Upper lobe of left lung (tissue), 6 donors: ENCODE measurements around the gene HNRNPAB. TPM values are rescaled to one million over a fixed set of nuclear protein-coding genes. Genes with fewer than 3 reads are reported as not detected.

Experiments
- ATAC-seq, 2 donors: fragments of 200-7000 bp; cut with Tn5 transposase; one replicate each; pipeline ENCODE4 v1.9.1; 2022; ENCODE audit warnings: mild to moderate bottlenecking in 2 of 2, moderate library complexity in 2 of 2; ENCODE audit not compliant: low FRiP score in 2 of 2
- DNase-seq, 2 donors: peaks; one replicate each; pipeline ENCODE4 v3.0.0-alpha.2; 2019 to 2020
- H3K27ac ChIP-seq, 4 donors: fragments of 200-600 bp; sonication (generic); one replicate each; pipeline ENCODE4 v1.5.1; 2016 to 2019
- H3K27me3 ChIP-seq, 4 donors: fragments of 200-600 bp; sonication (generic); one replicate each; pipeline ENCODE4 v1.5.1; 2017 to 2019
- H3K36me3 ChIP-seq, 4 donors: fragments of 200-600 bp; sonication (generic); one replicate each; pipeline ENCODE4 v1.5.1; 2016 to 2019
- H3K4me1 ChIP-seq, 4 donors: fragments of 200-600 bp; sonication (generic); one replicate each; pipeline ENCODE4 v1.5.1; 2018 to 2019
- H3K4me3 ChIP-seq, 4 donors: fragments of 200-600 bp; sonication (generic); one replicate each; pipeline ENCODE4 v1.5.1; 2017 to 2019; ENCODE audit warnings: mild to moderate bottlenecking in 2 of 4, moderate library complexity in 1 of 4
- H3K9me3 ChIP-seq, 4 donors: fragments of 200-600 bp; sonication (generic); one replicate each; pipeline ENCODE4 v1.5.1; 2018 to 2019
- EP300 ChIP-seq, 4 donors: sonication (generic); formaldehyde crosslinking; IDR thresholded peaks; one replicate each; pipeline ENCODE4 v1.5.1; 2017; ENCODE audit warnings: antibody characterized with exemption in 4 of 4, control low read depth in 2 of 4
- POLR2A ChIP-seq, 4 donors: fragments of 450-650 bp; IDR thresholded peaks; one replicate each; pipeline ENCODE4 v1.5.1; 2016 to 2017; ENCODE audit warnings: antibody characterized with exemption in 4 of 4, mild to moderate bottlenecking in 2 of 4
- POLR2AphosphoS5 ChIP-seq, 2 donors: sonication (generic); formaldehyde crosslinking; IDR thresholded peaks; one replicate each; pipeline ENCODE4 v1.5.1; 2017; ENCODE audit warnings: antibody characterized with exemption in 2 of 2
- WGBS, 2 donors: methylation state at CpG; one replicate each; pipeline ENCODE4 v1.1.5; 2017 to 2018; 5-methylcytosine and 5-hydroxymethylcytosine counted together
- total RNA-seq, 6 donors: library from RNA; depleted of rRNA in 4 of 6; stranded (reverse); fragments of >200 nt in 4 of 6; gene quantifications; one replicate each; pipeline versions ENCODE4 v1.1.0 to v1.2.1, GENCODE V29; 2016 to 2021
- TF ChIP-seq, protein P1 (sequence below), 6 experiments: fragments of 450-650 bp in 4 of 6; fragments of 200-600 bp in 2 of 6; sonication (generic) in 2 of 6; IDR thresholded peaks; one replicate each; pipeline ENCODE4 v1.5.1; 2016 to 2019; ENCODE audit warnings: antibody characterized with exemption in 6 of 6
- donor health status: DM: no; HTN: no; CAD: no; lungs with moderate emphysema.
- donor health status: DM: no; HTN: yes; CAD: no; lungs with severe emphysema.

The HNRNPAB gene
- total RNA-seq, 6 donors from 2014 or later: 61.8 to 133 (median 97.7) TPM

DNA sequence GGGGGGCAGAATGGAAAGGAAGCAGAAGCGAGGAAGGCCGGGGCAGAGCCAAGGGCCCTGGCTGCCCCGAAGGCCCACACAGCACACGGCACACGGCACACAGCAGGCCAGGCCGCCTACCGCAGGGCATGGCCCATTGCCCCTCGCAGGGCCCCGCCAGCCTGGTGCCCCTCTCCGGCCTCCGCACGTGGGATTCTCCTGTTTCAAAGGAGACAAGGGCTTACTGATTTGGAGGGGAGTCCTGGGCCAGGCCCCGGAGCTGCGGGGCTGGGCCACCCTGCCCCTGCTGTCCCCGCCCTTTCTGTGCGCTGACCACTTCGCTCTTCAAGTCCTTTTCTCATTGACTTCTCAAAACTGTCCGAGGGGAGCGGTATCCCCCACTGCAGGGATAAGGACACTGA lies 36.0 kb downstream of the HNRNPAB start:
- Histone ChIP-seq H3K9me3 (no peaks in the 10 kb centered on the region), H3K36me3 (no peaks in the 10 kb centered on the region), H3K4me3 (no peak overlapping the region), H3K27ac (peak overlapping the region; percentile 60 to 91 (median 76)), H3K4me1 (peaks cover 46 to 60% (median 50%) of the 10 kb centered on the region in 4 donors), H3K27me3 (no peaks in the 10 kb centered on the region)
- TF ChIP-seq EP300 (IDR thresholded peaks at IDR 0.05) (no peak), POLR2A (IDR thresholded peaks at IDR 0.05) (no peak), POLR2AphosphoS5 (IDR thresholded peaks at IDR 0.05) (no peak)
- DNase-seq (no peak), ATAC-seq (no peak)
- 78 to 100% methylated on average over 2 to 19 of the region's 19 CpGs for WGBS, 2 donors

DNA sequence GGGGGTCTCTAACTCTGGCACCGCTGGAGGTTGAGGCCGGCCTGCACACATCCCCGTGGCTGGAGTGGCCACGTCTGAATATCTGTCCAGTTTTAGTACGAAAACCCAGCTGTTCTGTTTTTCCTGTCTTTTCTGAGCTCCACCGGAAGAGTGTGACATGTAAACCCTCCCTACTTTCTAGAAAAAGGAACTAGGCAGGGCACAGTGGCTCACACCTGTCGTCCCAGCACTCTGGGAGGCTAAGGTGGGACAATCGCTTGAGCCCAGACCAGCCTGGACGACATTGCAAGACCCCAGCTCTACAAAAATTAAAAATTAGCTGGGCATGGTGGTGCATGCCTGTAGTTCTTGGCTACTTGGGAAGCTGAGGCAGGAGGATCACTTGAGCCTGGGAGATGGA lies 36.4 kb downstream of the HNRNPAB start:
- DNase-seq (no peak), ATAC-seq (no peak)
- WGBS, 2 donors: 56 to 58% methylated on average over 9 of the region's 9 CpGs
- no peak overlapping the region for H3K4me3 ChIP-seq
- H3K36me3 ChIP-seq: no peaks in the 10 kb centered on the region
- H3K27ac ChIP-seq: peak overlapping the region; percentile 60 to 91 (median 76)
- H3K27me3 ChIP-seq: no peaks in the 10 kb centered on the region
- TF ChIP-seq, protein P1, sequence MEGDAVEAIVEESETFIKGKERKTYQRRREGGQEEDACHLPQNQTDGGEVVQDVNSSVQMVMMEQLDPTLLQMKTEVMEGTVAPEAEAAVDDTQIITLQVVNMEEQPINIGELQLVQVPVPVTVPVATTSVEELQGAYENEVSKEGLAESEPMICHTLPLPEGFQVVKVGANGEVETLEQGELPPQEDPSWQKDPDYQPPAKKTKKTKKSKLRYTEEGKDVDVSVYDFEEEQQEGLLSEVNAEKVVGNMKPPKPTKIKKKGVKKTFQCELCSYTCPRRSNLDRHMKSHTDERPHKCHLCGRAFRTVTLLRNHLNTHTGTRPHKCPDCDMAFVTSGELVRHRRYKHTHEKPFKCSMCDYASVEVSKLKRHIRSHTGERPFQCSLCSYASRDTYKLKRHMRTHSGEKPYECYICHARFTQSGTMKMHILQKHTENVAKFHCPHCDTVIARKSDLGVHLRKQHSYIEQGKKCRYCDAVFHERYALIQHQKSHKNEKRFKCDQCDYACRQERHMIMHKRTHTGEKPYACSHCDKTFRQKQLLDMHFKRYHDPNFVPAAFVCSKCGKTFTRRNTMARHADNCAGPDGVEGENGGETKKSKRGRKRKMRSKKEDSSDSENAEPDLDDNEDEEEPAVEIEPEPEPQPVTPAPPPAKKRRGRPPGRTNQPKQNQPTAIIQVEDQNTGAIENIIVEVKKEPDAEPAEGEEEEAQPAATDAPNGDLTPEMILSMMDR (IDR thresholded peaks at IDR 0.05): no peak
- TF ChIP-seq POLR2AphosphoS5 (IDR thresholded peaks at IDR 0.05) (no peak), EP300 (IDR thresholded peaks at IDR 0.05) (no peak), POLR2A (IDR thresholded peaks at IDR 0.05) (no peak)
- peaks cover 41 to 57% (median 50%) of the 10 kb centered on the region in 4 donors for H3K4me1 ChIP-seq
- no peaks in the 10 kb centered on the region for H3K9me3 ChIP-seq

DNA sequence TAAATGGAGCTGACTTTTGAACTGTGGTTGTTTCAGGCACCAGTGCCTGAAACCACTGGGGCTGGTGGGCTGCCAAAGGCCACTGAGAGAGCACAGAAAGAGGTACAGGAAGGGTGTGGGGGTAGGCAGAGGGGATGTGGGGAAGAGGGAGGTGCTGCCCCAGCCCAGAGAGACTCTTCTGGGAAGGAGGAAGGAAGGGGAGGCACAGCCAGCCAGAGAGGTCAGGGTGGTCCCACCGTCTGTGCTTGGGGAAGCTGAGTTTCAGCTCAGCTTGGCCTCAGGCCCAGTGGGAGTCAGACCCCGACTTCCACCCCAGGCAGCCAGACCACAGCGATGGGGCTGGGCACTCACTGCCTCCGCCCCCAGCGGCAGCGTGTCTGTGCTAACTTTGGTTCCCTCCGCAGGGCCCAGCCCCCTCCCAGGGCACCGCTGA lies 36.9 kb downstream of the HNRNPAB start:
- ATAC-seq (peak; percentile 9 to 12), DNase-seq (no peak)
- Histone ChIP-seq H3K27ac (peak overlapping the region; percentile 37 to 91 (median 76)), H3K36me3 (no peaks in the 10 kb centered on the region), H3K9me3 (no peaks in the 10 kb centered on the region), H3K27me3 (no peaks in the 10 kb centered on the region), H3K4me1 (peaks cover 37 to 52% (median 47%) of the 10 kb centered on the region in 4 donors), H3K4me3 (no peak overlapping the region)
- TF ChIP-seq POLR2A (IDR thresholded peaks at IDR 0.05): no peak
- TF ChIP-seq, protein P1 (IDR thresholded peaks at IDR 0.05): no peak
- TF ChIP-seq POLR2AphosphoS5 (IDR thresholded peaks at IDR 0.05): no peak
- no peak for TF ChIP-seq EP300 (IDR thresholded peaks at IDR 0.05)
- 55 to 61% methylated on average over 2 to 7 of the region's 8 CpGs for WGBS, 2 donors

DNA sequence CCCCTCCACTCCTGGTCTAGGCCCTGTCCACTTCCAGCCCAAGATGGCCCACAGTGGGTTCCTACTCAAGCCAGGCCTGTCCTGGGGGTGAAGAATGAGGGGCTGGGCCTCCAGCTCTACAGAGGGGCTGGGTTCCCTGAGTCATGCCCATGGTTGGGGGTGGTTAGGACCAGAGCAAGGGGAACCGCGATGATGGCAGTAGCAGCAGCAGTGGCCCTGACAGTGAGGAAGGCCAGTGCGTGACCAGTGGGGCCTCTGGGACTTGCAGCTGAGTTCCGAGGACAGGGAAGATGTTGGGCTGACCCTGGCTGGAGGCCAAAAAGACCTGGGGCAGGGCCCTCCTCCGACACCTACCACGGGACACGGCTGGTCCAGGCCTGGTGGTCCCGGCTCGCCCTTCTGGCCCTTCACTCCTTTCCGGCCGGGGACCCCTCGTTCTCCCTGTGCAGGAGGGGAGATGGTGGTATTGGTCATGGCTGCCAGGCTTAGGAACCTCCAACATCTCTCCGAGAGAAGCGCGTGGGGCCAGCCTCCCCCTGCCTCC lies 37.4 kb downstream of the HNRNPAB start:
- Histone ChIP-seq H3K27ac (peak overlapping the region in 3 of 4 donors; percentile 70 to 91 (median 82)), H3K4me3 (no peak overlapping the region), H3K4me1 (peaks cover 32 to 47% (median 42%) of the 10 kb centered on the region in 4 donors), H3K36me3 (no peaks in the 10 kb centered on the region), H3K27me3 (no peaks in the 10 kb centered on the region), H3K9me3 (no peaks in the 10 kb centered on the region)
- ATAC-seq (peak in 1 of 2 donors; percentile 3), DNase-seq (no peak)
- WGBS, 2 donors: 78 to 84% methylated on average over 11 to 15 of the region's 15 CpGs
- TF ChIP-seq EP300 (IDR thresholded peaks at IDR 0.05) (no peak), POLR2A (IDR thresholded peaks at IDR 0.05) (no peak), POLR2AphosphoS5 (IDR thresholded peaks at IDR 0.05) (no peak)
- TF ChIP-seq, protein P1 (IDR thresholded peaks at IDR 0.05): no peak

DNA sequence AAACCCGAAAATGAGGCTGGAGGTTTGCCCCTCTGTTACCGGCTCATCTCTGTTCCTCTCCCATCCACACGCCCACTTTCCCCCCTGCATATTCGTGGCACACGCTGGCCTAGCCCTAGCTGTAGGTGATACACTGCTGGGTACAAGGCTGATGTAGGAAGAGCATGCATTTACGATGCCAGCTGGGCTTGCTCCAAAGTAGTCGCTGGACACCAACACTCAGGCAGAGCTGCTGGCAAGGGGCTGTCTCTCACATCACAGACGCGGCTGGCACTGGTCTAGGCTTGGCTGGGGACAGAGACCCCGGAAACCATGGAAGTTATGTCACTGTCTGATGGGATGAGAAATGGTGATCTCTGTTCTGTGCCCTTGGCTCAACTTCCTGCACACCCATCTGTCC lies 38.1 kb downstream of the HNRNPAB start:
- TF ChIP-seq POLR2A (IDR thresholded peaks at IDR 0.05) (no peak), EP300 (IDR thresholded peaks at IDR 0.05) (no peak), POLR2AphosphoS5 (IDR thresholded peaks at IDR 0.05) (no peak)
- TF ChIP-seq, protein P1 (IDR thresholded peaks at IDR 0.05): no peak
- WGBS, 2 donors: 85 to 86% methylated on average over 7 to 10 of the region's 10 CpGs
- Histone ChIP-seq H3K9me3 (no peaks in the 10 kb centered on the region), H3K4me3 (no peak overlapping the region), H3K27me3 (no peaks in the 10 kb centered on the region), H3K4me1 (peaks cover 26 to 40% (median 37%) of the 10 kb centered on the region in 4 donors), H3K27ac (peak overlapping the region in 1 of 4 donors; percentile 91), H3K36me3 (no peaks in the 10 kb centered on the region)
- DNase-seq: no peak
- ATAC-seq: no peak
